Fibroblast of skin of abdomen (primary cell): ENCODE results near the gene TIGD3.

Experiments
- DNase-seq: peaks from one replicate; pipeline ENCODE4 v3.0.0-alpha.2; 2013

The TIGD3 gene

DNA sequence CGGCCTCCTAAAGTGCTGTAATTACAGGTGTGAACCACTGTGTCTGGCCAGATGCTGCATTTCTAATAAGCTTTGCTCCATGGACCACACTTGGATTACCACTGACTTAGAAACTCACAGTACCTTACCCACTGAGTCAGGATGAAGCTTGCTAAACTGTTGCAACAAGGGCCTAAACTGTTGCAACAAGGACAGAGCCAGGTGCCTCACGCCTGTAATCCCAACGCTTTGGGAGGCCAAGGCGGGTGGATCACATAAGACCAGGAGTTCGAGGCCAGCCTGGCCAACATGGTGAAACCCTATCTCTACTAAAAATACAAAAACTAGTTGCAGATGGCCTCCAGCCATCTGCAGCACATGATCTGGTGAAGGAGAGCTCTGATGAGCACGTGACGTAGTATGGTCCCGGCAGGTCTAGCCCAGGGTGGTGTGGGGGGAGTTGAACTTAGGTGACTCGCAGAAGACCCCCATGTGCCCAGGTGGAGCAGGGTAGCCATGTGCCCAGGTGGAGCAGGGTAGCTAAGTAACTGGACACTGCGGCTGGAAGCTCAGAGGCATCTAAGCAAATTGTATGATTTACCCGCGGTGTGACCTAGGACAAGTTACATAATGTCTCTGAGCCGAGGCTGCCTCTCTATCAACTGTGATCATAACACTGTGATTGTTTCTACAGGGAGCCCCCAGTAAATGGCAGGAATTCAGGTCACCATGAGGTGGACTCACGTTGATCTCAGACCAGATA is 19.5 kb downstream of the TIGD3 start:
- DNase-seq, result no peak

DNA sequence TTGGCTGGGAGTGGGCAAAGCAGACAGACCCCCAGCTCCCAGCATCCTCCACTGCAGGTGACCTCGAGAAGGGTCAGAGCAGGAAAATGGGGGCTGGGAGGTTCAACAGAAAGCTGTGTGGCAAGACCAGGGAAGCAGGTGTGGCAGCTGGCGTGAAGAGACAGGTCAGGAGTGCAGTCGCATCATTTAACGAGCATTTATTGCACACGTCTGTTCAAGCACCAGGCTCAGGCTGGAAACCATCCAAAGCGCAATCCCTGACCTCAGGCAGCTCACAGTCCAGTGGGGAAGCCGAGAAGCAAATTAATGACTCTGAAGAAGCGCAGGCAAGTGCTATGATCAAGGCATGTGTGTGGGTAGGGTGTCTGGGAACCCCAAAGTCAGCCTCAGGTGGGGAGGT is 20.5 kb downstream of the TIGD3 start:
- DNase-seq, result no peak

DNA sequence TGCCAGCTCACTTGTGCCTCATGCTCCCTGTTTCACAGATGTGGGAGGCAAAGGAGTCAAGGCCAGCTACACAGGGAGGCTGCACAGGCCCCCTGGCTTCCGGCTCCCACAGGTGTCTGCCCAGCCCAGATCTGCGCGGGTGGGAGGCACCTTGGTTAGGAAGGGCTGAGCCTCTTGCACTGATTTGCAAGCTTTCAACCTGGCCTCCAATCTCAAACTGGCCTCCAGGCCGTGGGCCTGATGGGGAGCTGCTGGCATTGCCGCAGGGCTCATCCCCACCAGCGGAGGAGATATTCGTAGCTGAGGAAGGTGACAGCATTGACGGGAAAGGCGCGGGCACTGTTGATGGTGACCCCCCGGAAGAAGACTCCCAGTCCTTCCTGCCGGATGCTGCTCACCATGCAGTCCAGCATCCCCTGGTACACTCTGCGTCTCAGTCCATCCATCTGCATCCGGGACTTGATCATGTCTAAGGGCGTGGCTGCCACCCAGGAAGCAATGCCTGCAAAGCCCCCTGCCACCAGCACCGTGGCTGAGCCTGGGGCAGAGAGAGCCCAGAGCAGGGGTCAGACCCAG is 21.7 kb downstream of the TIGD3 start:
- DNase-seq, result no peak

DNA sequence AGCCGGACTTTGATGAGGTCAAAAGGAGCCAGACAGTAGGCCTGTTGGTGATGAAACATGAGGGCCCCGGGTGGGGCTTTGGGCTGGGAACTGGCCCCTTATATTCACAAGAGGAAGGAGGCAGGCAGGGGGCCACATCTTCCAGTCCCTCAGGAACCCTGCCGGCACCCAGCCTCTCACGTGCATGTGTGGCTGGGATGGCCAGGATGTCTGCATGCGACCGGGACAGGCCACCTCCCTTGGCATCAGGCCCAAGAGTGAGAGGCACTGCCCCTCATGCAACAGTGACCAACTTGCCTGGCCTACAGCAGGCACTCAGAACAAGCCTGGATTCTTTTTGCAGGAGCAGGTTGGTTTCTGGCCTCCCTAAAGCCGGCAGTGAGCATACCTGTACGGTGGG is 22.5 kb downstream of the TIGD3 start:
- no peak for DNase-seq

DNA sequence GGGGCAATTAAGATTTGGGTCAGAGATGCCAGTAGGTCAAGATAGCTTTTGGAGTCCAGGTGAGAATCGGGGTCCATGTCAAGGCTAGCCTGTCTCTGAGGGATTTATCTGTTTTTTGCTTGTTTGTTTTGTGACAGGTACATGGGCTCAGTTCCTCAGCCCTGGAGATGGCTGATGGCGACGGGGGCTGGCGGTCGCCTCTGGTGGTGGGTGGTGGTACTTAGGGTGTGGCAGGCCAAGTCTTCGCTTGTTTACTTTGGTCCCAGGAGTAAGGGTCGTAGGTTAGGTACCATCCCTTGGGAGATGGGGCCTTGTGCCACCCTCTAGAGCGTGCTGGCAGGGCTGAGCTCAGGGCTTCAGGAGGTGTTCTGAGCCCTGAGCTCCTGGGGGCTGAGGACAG is 23.2 kb downstream of the TIGD3 start:
- no peak for DNase-seq

DNA sequence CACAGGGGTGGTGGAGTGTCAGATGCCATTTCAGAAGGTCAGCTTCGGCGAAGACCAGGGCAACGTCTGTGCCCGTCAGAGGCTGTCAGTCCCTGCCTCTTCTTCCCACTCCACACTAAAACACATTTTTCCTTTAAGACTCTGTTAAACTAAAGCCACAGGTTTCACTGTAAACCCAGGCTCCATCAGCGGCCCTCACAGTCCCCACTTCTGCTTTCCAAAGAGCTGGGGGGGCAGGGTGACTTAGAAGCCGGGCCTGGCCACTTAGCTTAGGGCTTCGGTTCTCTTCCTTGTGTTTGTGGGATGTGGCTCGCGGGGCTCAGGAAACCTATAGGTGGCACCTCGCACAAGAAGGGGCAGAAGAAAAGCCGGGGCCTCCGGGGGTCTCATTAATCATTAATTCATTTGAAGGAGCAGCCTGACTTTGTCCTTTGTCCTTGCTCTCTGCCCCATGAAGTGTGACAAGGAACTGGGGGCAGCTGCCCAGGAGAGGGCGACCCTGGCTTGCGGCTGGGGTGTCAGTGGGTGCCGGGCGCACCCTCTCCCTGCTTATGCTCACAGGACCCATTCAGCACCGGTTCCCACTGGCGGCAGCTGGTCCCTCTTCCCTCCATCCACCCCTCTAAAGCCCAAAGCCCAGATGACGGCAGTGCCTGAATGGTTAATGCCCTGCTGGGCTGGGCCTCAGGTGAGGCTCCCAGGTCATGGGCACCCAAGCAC is 23.8 kb downstream of the TIGD3 start:
- no peak for DNase-seq

DNA sequence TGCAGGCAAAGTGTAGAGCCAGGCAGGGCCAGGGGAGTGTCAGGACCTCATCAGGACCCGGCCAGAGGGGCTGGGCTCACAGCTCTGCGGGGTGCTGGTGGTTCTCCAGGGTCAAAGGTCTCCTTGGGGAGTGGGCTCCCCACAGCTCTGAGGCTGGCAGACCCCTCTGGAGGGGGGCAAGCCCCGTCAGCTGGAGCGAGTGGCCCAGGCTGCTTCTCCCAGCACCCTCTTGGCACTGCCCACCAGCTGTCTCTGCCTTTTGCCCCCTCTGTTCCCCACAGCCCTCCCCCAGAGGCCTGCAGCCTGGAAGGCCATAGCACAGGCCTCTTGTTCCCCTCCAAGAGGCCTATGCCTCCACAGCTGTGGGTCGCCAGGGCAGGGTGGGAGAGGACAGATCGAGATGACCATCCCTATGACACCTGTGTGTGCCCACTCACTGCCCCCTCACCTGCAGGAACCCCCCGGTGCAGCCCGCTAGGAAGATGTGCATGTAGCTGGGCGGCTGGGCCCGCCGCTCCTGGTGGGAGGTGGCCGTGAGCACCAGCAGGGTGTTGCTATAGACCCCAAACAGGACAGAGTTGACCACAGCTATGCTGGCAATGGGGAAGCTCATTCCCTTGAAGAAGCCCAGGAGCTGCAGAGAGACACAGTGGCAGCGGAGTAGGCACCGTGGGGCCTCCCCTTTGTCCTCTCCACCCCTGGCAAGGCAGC is 24.5 kb downstream of the TIGD3 start:
- DNase-seq, result no peak

DNA sequence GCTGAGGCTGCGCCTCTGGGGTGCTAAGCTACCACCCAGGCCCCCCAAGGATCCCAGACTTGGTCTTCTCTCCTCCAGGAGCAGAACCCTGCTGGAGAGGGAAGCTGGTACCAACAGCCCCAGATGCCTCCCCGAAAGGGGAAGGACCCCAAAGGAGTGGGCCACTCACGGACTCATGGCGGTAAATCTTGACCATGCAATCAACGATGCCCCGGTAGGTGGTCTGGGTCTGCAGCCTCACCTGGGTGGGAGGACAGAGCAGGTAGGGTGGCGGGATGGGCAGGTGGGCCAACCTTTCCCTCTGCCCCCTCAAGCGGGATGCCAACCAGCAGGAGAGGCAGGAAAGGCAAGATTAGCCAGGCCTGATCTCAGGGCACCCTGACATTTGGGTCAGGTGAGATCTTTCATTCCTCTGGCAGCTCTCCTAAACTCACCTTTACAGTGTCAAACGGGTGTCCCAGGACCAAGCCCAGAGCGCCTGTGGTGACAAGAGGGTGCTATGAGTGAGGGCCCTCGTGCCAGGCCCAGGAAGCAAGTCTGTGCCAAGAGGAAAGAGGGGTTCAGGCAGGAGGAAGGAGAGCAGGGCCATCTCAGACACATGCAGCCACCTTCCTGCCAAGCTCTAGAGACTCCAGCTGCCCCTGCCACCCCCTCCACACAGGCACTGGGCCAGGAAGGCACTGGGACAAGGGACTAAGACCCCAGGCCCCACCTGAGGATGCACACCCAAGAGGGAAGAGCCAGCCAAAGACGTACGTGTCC is 25.3 kb downstream of the TIGD3 start:
- DNase-seq, result no peak

DNA sequence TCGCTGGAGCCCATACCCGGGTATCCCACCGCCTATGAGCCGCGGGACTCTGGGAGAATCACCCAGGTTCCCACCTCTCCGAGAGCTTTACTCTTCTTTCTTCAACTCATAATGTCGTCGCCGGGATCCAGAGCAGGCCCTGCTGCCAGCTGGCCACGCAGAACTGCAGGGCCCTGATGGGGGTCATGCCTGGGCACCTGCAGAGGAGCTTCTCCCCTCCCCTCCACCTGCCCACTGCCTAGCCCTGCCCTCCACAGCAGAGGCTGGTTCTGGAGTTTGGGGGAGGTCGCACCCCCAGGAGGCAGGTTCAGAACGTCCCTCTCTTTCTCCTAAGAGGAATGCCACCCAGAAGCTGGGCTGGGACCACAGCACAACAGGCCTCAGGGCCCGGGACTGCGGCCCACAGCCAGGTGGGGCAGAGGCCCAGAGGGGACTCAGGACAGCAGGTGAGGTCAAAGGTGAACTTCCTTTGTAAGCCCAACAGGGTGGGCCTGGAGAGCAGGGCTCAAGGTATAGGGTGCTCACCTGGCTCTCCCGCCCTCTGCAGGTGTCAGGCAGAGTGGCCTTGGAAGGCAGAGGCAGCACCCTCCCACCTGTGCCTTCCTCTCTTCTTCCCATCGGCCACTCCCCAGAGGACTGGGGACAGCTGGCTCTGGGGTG is 26.0 kb downstream of the TIGD3 start:
- no peak for DNase-seq

DNA sequence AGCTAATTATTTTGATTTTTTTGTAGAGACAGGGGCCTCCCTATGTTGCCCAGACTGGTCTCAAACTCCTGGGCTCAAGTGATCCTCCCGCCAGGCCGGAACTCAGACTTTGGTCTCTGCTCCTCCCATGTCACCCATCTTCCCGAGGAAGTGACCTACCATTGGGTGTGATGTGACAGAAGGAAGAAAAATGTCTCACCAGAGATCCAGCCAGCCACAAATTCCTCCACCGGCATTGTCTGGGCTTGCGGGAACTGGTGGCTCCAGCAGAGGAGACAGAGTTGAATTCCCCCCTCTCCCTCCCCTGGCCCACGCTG is 27.1 kb downstream of the TIGD3 start:
- DNase-seq, result peak; percentile 61

DNA sequence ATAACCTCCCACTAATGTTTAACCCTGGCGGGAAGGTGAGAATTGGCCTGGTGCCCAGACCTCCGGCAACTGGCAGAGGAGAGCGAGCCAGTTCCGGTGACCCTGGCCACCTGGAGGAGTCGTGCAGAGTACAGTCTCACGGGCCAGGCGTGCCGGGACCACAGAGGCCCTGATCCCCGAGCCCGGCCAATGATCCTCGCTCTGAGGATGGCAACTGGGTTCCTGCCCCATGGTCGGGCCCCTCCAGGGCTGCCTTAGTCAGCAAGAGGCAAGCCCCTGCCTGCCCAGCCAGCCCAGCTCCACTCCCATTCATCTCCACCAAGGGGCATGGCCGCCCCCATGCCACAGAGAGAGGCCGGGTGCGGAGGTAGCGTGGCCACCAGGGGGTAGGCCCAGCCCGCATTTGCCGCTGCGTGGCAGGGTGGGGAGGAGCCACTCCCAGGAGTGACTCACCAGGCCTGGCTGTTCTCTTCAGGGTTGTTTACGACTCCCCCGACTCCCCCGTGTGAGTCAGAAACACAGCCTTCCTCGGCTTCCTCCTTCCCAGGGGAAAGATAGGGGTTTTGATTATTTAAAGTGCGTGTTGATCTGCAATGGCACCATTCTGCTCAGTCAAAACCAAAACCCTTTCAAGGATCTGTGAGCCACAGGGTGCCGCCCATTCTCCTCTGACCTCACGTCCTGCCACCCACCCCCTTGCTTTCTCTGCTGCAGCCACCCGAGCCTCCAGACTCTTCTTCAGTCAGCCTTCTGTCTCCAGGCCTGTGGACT is 27.7 kb downstream of the TIGD3 start, which contains the start of gene SLC25A45:
TSS of gene SLC25A45 (minus strand) at position 614 of the 771 bp plus-strand sequence. CDS start 695 bp downstream, outside the sequence.
- peak; percentile 98 for DNase-seq

DNA sequence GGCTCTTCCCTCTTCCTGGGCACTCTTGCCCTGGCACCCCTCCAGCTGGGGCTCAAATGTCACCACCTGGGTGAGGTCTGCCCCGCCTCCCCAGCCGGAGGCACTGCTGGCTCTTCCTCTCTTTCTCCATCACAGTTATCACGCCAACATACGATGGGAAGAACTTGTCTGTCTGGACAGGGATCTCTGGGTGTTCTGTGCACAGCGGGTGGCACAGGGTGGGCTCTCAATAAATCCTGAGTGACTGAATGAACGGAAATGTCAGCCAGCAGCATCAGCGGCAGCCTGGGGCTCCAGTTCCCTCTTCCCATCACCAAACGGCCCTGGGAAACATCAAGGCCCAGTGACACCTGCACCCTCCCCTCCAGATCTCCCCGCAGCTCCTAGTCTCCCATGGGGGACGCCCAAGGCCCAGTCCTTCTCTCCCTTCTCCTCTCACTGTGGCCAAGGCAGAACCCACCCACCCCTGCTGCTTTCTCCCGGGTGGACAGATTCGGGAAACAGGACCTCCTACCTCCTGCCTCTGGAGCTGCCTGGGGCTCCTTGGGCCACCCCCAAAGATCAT is 28.3 kb downstream of the TIGD3 start:
- DNase-seq, result no peak

DNA sequence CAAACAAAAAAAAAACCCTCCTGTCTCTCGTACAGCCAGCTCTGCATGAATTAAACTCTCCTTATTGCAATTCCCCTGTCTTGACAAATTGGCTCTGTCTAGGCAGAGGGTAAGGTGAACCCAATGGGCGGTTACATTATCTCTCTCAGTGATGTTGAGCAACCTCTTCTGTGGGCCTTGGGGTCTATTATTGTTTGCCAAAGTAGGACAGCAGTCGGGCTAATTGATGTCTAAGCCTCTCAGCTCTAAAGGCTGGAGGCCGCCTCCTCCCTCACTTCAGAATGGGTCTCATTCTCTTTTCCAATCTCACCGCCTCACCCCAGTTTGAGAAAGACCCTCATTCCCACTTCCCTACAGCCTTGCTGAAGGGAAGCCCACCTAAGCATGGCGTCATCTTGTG is 29.2 kb downstream of the TIGD3 start:
- DNase-seq, result no peak

DNA sequence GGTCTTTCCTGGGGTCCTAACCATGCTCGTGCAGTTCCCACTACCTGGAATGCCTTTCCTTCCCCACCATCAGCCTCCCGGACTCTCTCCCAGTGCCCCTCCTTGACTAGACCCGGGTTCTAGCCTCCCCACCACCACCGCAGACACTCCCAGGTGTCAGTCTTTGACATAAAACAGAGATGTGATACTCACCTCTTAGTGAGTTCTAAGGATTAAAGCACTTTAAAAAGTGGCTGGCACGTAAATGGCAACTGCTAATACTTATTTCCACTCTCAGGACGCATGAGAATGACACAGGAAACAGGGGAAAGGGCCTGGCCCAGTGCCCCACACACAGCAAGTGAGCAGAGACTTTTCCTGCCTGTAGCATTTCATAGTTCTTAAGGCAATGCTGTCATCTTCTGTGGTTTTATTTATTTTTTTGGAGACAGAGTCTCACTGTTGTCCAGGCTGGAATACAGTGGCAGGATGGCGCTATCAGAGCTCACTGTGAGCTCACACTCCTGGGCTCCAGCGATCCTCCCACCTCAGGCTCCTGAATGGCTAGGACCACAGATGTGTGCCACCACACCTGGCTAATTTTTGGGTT is 29.8 kb downstream of the TIGD3 start:
- DNase-seq, result no peak

DNA sequence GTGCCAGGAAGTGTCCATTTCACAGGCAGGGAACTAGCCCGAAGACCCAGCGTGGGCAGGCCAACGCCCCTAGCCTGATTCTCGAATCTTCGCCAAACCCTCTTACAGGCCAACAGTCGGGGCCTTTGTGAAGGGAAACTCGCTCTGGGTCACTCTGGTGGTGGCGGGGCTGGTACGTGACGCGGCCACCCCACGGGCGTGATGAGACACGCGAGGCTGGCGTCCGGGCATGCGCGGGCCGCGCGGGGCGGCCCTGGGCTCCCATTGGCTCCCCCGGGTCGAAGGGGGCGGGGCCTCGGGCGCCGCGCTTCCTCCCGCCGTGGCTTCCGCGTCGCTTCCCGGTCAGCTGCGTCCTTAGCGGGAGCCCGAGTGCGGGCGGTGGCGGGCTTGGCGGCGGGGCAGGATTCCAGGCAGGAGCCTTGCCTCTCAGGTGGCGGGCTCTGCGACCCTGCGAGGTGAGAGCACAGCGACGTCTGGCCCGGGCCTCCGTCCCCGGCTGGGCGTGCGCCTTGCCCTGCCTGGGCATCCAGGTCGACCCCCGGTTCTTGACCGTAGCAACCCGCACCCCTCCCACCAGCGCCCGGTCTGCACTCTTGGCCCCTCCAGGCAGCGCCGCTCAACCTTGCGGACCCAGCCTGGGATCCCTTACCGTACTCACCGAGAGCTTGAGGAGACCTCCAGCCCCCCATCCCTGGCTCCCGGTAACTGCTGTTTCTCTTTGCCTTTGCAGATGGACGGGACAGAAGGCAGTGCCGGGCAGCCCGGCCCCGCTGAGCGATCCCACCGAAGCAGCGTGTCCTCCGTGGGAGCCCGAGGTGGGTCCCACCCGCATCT is 32.0 kb downstream of the TIGD3 start, which contains the start of gene FRMD8:
TSS of gene FRMD8 (plus strand) at position 331 of the 834 bp plus-strand sequence. CDS start at position 731, 400 bp downstream.
- DNase-seq, result peak; percentile 74

DNA sequence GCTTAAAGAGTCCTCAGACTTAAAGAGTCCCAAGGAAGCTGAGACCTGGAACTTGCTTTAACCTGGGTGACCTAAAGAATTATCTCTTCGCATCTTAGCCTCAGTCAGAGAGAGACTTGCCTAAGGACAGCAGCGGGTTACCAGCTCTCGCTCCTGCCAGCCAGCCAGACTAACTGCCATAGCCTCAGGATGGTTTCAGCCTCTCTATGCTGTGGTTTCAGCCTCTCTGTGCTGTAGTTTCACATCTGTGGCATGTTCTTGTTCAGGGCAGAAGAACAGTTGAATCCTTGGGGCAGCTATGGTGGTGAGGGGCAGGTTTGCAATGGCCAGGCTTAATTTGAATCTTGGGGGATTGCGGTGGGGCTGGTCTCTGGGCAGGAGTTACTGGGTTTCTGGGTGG is 34.2 kb downstream of the TIGD3 start:
- DNase-seq, result no peak

DNA sequence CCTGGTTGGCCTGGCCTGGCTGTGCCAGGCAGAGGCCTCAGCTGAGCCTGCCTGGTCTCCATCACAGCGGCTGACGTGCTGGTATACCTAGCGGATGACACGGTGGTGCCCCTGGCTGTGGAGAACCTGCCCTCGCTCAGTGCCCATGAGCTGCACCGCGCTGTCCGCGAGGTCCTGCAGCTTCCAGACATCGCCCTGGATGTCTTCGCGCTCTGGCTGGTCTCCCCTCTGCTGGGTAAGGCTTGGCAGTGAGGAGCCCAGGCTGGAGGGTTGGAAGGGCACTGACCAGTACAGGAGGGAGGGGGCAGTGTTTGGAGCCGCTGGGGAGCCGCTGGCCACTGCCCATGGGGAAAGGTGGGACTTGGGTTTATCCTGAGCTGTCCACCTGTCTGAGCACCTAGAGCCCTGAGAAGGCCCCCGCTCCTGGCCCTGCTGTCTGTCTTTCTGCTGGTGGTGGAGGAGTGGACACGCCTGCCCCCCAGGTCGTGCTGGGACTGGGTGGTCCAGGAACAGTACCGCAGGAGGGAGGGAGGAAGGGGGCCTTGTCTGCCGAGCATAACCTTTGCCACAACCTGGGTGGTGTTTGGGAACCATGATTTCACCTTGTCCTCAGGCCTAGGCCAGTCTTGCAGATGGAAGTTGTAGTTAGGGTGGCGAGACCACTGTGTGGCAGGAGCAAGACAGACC is 34.9 kb downstream of the TIGD3 start:
- no peak for DNase-seq

DNA sequence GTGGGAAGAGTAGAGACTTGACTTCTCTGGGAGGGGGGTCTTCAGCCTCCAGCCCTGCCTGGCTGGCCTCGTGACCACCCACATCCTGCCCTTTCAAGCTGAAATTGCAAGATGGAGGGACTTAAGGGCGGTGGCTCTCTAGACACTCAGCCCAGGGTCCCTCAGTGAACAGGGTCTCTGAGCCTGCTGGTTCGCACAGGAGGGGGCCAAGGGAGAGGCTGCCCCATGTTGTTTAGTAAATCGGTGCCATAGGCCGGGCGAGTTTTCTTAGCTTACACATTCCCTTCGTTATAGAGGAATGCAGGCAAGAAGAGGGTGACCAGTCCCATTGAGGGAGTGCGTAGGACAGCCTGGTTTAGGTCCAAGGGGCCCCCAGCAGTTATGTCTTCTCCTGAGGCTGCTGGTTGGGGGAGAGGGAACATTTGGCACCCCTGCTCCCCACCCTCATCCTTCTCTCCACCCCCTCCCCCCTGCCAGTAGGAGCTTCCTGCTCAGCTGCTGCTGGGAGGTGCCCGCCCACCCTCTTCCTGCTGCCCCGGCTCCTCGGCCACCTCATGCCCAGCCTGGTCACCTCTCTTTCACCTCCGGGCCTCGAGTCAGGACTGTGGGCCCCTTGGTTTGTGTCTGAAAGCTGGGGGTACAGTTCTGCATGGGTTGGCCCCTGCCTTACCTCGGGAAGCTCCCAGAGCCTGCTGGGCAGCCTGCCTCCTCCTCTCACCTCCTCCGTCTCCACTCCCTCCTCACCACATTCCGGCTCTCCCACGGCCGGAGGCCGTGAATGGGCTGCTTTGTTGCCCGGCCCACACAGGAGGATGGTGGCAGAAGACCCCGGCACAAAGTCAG is 35.8 kb downstream of the TIGD3 start:
- DNase-seq, result no peak
